Thoracic aorta (tissue), 2 donors: Measurements from ENCODE around the gene NUMB. TPM values are rescaled to one million over a fixed set of nuclear protein-coding genes. Genes with fewer than 3 reads are reported as not detected.

Experiments used
- ATAC-seq: fragments of 150-250 bp; one replicate; pipeline ENCODE4 v1.8.0; 2017; ENCODE audit warnings: low read depth; ENCODE audit not compliant: insufficient number of reproducible peaks, low FRiP score
- DNase-seq: peaks from one replicate; pipeline ENCODE4 v3.0.0-alpha.2; 2020; ENCODE audit warnings: low spot score
- H3K27ac ChIP-seq, 2 donors: fragments of 200-600 bp; sonication (generic); 1 replicate in 1 of 2; 2 replicates in 1 of 2; pipeline ENCODE4 v1.5.1; 2016; ENCODE audit warnings: mild to moderate bottlenecking in 2 of 2, moderate library complexity in 2 of 2
- H3K27me3 ChIP-seq: fragments of 200-600 bp; sonication (generic); replicated peaks from 2 replicates; pipeline ENCODE4 v1.6.0; 2016; ENCODE audit warnings: mild to moderate bottlenecking; ENCODE audit not compliant: insufficient read depth
- H3K36me3 ChIP-seq: fragments of 200-600 bp; sonication (generic); one replicate; pipeline ENCODE4 v1.5.1; 2016
- H3K4me1 ChIP-seq, 2 donors: fragments of 200-600 bp; sonication (generic); 1 replicate in 1 of 2; 2 replicates in 1 of 2; pipeline versions ENCODE4 v1.5.1 to v1.6.0; 2016; ENCODE audit warnings: low read depth in 2 of 2, mild to moderate bottlenecking in 1 of 2; ENCODE audit not compliant: control insufficient read depth in 1 of 2
- H3K4me3 ChIP-seq: fragments of 200-600 bp; sonication (generic); 2 replicates; pipeline ENCODE4 v1.5.1; 2016; ENCODE audit warnings: mild to moderate bottlenecking
- H3K9me3 ChIP-seq: fragments of 200-600 bp; sonication (generic); 2 replicates; pipeline ENCODE4 v1.5.1; 2016
- CTCF ChIP-seq: fragments of 200-600 bp; sonication (generic); IDR thresholded peaks from one replicate; pipeline ENCODE4 v1.5.1; 2019; ENCODE audit warnings: antibody characterized with exemption
- total RNA-seq, 2 donors: library from RNA; depleted of rRNA; stranded (reverse); fragments of >200 nt; gene quantifications; one replicate each; pipeline versions ENCODE4 v1.1.0 to v1.2.3, GENCODE V29; 2016

The NUMB gene
- total RNA-seq, 2 donors from 2014 or later, result 37.0 to 65.7 TPM

GRCh38 chr14:73241481-73242165 is 216.7 kb downstream of the NUMB start:
- H3K4me3 ChIP-seq, result no peak overlapping the region
- TF ChIP-seq CTCF, result no peak
- no peaks in the 10 kb centered on the region for H3K9me3 ChIP-seq
- no peak overlapping the region for H3K27ac ChIP-seq
- H3K27me3 ChIP-seq, result no peaks in the 10 kb centered on the region
- ATAC-seq, result no peak
- no peak for DNase-seq
- H3K4me1 ChIP-seq, result peaks cover 26 to 41% of the 10 kb centered on the region in 2 donors
- H3K36me3 ChIP-seq, result no peaks in the 10 kb centered on the region

GRCh38 chr14:73240816-73241480 is 217.4 kb downstream of the NUMB start:
- ATAC-seq, result no peak
- no peaks in the 10 kb centered on the region for H3K36me3 ChIP-seq
- no peak overlapping the region for H3K27ac ChIP-seq
- no peaks in the 10 kb centered on the region for H3K27me3 ChIP-seq
- peaks cover 26 to 41% of the 10 kb centered on the region in 2 donors for H3K4me1 ChIP-seq
- H3K4me3 ChIP-seq, result no peak overlapping the region
- DNase-seq, result no peak
- TF ChIP-seq CTCF, result no peak
- no peaks in the 10 kb centered on the region for H3K9me3 ChIP-seq

- no peak overlapping the region for H3K27ac ChIP-seq
- no peaks in the 10 kb centered on the region for H3K9me3 ChIP-seq
- H3K36me3 ChIP-seq, result no peaks in the 10 kb centered on the region
- peak overlapping the region; percentile 74 for H3K4me3 ChIP-seq
- H3K27me3 ChIP-seq, result no peaks in the 10 kb centered on the region
- DNase-seq (no peak), ATAC-seq (no peak)
- peaks cover 26 to 32% of the 10 kb centered on the region in 2 donors for H3K4me1 ChIP-seq
- TF ChIP-seq CTCF, result no peak
Measured at GRCh38 chr14:73239393-73240241, 218.7 kb downstream of the NUMB start.

- H3K4me1 ChIP-seq, result peaks cover 26 to 32% of the 10 kb centered on the region in 2 donors
- ATAC-seq, result no peak
- H3K4me3 ChIP-seq, result peak overlapping the region; percentile 74
- no peaks in the 10 kb centered on the region for H3K36me3 ChIP-seq
- no peak for DNase-seq
- no peak overlapping the region for H3K27ac ChIP-seq
- no peak for TF ChIP-seq CTCF
- H3K27me3 ChIP-seq, result no peaks in the 10 kb centered on the region
- no peaks in the 10 kb centered on the region for H3K9me3 ChIP-seq
Measured at GRCh38 chr14:73238941-73239340, 219.4 kb downstream of the NUMB start.

GRCh38 chr14:73238424-73238852 is 219.9 kb downstream of the NUMB start:
- Histone ChIP-seq H3K4me1 (peaks cover 26 to 32% of the 10 kb centered on the region in 2 donors), H3K27me3 (no peaks in the 10 kb centered on the region), H3K4me3 (peak overlapping the region; percentile 74), H3K36me3 (no peaks in the 10 kb centered on the region), H3K9me3 (no peaks in the 10 kb centered on the region), H3K27ac (no peak overlapping the region)
- TF ChIP-seq CTCF, result no peak
- DNase-seq, result no peak
- ATAC-seq, result no peak
